ENCODE measurements around the gene TMEM17. TPM values are rescaled to one million over a fixed set of nuclear protein-coding genes. Genes with fewer than 3 reads are reported as not detected.

TMEM17 gene
- total and polyA plus RNA-seq, 2 of the 13 experiments (the other 11 are each of a cell fraction or from before 2014, with no cell fraction given): 0.22 to 0.50 TPM

GRCh38 chr2:62467100-62467474 is 38.9 kb downstream of the TMEM17 start (continued):
- TF ChIP-seq ZNF253 (CRISPR knock-in tag; IDR thresholded peaks at IDR 0.05; ENCODE audit: borderline replicate concordance) (no peak), THAP9 (CRISPR knock-in tag; IDR thresholded peaks at IDR 0.05; ENCODE audit: borderline replicate concordance) (no peak), ZNF501 (CRISPR knock-in tag; IDR thresholded peaks at IDR 0.05) (no peak), FOXK1 (CRISPR knock-in tag; IDR thresholded peaks at IDR 0.05; ENCODE audit: borderline replicate concordance, low read depth) (no peak), ZBTB7B (CRISPR knock-in tag; IDR thresholded peaks at IDR 0.05) (0 out of 2 replicates have a peak, but pooled peaks have one; percentile 13), HNF4A (CRISPR knock-in tag; IDR thresholded peaks at IDR 0.05) (0 out of 2 replicates have a peak, but pooled peaks have one; percentile 5), ZBTB49 (CRISPR knock-in tag; IDR thresholded peaks at IDR 0.05; ENCODE audit: borderline replicate concordance) (no peak), PHF20 (CRISPR knock-in tag; IDR thresholded peaks at IDR 0.05) (no peak), FOXA3 (CRISPR knock-in tag; IDR thresholded peaks at IDR 0.05) (peak; percentile 74), ATM (IDR thresholded peaks at IDR 0.05; ENCODE audit: borderline replicate concordance) (no peak), ZNF225 (CRISPR knock-in tag; IDR thresholded peaks at IDR 0.05) (no peak), ZNF572 (CRISPR knock-in tag; IDR thresholded peaks at IDR 0.05) (no peak), E2F5 (CRISPR knock-in tag; conservative IDR thresholded peaks at IDR 0.05) (no peak), NR2F6 (IDR thresholded peaks at IDR 0.05) (no peak), NR2F6 (CRISPR knock-in tag; IDR thresholded peaks at IDR 0.05) (no peak), TOE1 (CRISPR knock-in tag; IDR thresholded peaks at IDR 0.05) (no peak)
- TF ChIP-seq, protein P1, sequence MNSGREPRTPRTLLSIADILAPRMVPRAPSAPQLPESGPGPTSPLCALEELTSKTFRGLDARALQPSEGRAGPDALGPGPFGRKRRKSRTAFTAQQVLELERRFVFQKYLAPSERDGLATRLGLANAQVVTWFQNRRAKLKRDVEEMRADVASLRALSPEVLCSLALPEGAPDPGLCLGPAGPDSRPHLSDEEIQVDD (CRISPR knock-in tag; IDR thresholded peaks at IDR 0.05; ENCODE audit: borderline replicate concordance): no peak
- TF ChIP-seq, protein P2, sequence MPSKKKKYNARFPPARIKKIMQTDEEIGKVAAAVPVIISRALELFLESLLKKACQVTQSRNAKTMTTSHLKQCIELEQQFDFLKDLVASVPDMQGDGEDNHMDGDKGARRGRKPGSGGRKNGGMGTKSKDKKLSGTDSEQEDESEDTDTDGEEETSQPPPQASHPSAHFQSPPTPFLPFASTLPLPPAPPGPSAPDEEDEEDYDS (CRISPR knock-in tag; IDR thresholded peaks at IDR 0.05): no peak
- TF ChIP-seq, protein P3, sequence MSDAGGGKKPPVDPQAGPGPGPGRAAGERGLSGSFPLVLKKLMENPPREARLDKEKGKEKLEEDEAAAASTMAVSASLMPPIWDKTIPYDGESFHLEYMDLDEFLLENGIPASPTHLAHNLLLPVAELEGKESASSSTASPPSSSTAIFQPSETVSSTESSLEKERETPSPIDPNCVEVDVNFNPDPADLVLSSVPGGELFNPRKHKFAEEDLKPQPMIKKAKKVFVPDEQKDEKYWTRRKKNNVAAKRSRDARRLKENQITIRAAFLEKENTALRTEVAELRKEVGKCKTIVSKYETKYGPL (CRISPR knock-in tag; IDR thresholded peaks at IDR 0.05): no peak
- TF ChIP-seq, protein P4, sequence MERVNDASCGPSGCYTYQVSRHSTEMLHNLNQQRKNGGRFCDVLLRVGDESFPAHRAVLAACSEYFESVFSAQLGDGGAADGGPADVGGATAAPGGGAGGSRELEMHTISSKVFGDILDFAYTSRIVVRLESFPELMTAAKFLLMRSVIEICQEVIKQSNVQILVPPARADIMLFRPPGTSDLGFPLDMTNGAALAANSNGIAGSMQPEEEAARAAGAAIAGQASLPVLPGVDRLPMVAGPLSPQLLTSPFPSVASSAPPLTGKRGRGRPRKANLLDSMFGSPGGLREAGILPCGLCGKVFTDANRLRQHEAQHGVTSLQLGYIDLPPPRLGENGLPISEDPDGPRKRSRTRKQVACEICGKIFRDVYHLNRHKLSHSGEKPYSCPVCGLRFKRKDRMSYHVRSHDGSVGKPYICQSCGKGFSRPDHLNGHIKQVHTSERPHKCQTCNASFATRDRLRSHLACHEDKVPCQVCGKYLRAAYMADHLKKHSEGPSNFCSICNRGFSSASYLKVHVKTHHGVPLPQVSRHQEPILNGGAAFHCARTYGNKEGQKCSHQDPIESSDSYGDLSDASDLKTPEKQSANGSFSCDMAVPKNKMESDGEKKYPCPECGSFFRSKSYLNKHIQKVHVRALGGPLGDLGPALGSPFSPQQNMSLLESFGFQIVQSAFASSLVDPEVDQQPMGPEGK (CRISPR knock-in tag; IDR thresholded peaks at IDR 0.05): peak; percentile 68; the same call in 1 of the 2 replicates
